Activated CD8-positive, alpha-beta memory T cell treated with anti-CD3 and anti-CD28 coated beads, Interleukin-2, amount 10 ng/mL, durations not matched to agents 7 days and 5 days (primary cell): ENCODE results near the gene GPC1. TPM values are rescaled to one million over a fixed set of nuclear protein-coding genes. Genes with fewer than 3 reads are reported as not detected.

Experiments
- ATAC-seq: fragments of 150-1000 bp; cut with Tn5 transposase; one replicate; pipeline ENCODE4 v1.10.0; 2021; ENCODE audit warnings: moderate library complexity
- CTCF ChIA-PET: fragments of 350-600 bp; sonication (Branson Sonifier 250); formaldehyde crosslinking; loops from one replicate; lab custom pipeline; 2021; ENCODE audit warnings: antibody characterized with exemption; lab: Charles Lee
- DNase-seq: peaks from one replicate; pipeline ENCODE4 v3.0.0-alpha.2; 2020
- H3K27ac Mint-ChIP-seq: one replicate; pipeline ENCODE4 v1.8.0; 2021; ENCODE audit warnings: mild to moderate bottlenecking, mixed read lengths
- H3K27me3 Mint-ChIP-seq: one replicate; pipeline ENCODE4 v1.8.0; 2021; ENCODE audit warnings: mixed read lengths
- H3K36me3 Mint-ChIP-seq: one replicate; pipeline ENCODE4 v1.8.0; 2021; ENCODE audit warnings: mild to moderate bottlenecking, mixed read lengths
- H3K4me1 Mint-ChIP-seq: one replicate; pipeline ENCODE4 v1.8.0; 2021; ENCODE audit warnings: mixed read lengths
- H3K4me3 Mint-ChIP-seq: one replicate; pipeline ENCODE4 v1.8.0; 2021; ENCODE audit warnings: mild to moderate bottlenecking, moderate library complexity, mixed read lengths
- H3K9me3 Mint-ChIP-seq: one replicate; pipeline ENCODE4 v1.8.0; 2022; ENCODE audit warnings: low read depth, mixed read lengths
- total RNA-seq, 2 experiments: library from RNA; stranded (reverse); gene quantifications; one replicate each; pipeline ENCODE4 v1.2.3, GENCODE V29; 2021

The GPC1 gene
- total RNA-seq, 2 experiments from 2014 or later = 3.2 to 4.5 TPM

DNA sequence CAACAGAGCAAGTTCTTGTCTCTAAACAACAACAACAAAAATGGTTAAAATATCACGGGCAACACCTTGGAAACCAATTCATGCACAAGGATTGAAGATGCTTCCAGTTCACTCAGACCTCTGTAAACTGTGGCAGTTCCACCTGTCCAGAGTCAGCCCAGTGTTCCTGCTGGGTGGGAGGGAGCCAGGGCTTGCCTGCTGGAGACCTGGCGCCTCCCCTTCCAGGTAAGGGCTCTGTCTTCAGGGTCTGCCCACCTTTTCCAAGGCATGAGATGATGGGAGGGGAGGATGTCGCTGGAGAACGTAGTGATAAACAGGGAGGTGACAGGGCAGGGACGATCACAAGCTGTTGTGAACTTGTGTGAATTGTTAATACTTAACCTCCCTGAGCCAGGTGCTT, 9.8 kb upstream of the GPC1 start:
- ATAC-seq (no peak), DNase-seq (no peak)
- CTCF ChIA-PET = interaction anchor here (0.6 kb wide), 1 partner anchor 30 kb away, joined by 3 read pairs; no protein-coding TSS in a partner anchor
- H3K36me3 Mint-ChIP-seq = no peaks in the 10 kb centered on the region
- H3K4me3 Mint-ChIP-seq = no peak overlapping the region
- H3K27me3 Mint-ChIP-seq = peaks cover 21% of the 10 kb centered on the region
- H3K9me3 Mint-ChIP-seq = peaks cover 3% of the 10 kb centered on the region
- H3K4me1 Mint-ChIP-seq = peaks cover 18% of the 10 kb centered on the region
- no peak overlapping the region for H3K27ac Mint-ChIP-seq

DNA sequence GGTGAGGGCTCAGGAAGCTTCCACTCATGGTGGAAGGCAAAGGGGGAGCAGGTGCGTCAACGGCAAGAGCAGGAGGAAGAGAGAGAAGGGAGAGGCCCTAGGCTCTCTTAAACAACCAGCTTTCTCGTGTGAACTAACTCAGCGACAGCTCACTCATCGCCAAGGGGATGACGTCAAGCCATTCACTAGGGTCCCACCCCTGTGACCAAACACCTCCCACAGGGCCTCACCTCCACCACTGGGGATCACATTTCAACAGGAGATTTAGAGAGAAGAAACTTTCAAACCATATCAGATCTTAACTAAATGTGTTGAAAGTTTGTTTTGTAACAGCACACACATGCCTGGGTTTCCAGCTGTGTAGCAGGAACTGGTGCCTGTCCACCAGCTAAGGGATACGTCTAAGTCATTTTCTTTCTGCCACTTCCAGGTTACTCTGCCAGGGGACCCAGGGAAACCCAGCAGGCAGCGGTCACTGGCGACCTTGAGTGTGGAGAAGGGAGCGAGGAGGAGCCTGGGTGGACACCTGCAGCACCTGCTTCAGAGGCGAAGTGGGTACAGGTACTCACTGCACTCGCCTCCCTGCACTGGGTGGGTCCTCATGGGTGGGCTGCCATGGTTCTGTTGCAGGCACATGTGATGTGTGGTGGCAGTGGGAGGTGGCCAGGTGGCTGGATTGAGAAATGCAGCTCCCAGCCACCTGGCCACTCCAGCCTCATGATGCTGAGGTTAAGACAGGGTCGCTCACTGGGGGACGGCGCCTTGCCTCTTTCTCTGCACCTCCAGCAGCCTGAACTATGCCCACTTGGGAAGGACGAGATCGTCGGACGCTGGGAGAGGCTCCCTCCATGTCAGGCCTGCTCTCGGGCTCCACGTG, 8.4 kb upstream of the GPC1 start:
- ATAC-seq = no peak
- DNase-seq = no peak
- Mint-ChIP-seq H3K27ac (no peak overlapping the region), H3K36me3 (no peaks in the 10 kb centered on the region), H3K4me3 (no peak overlapping the region), H3K4me1 (peaks cover 18% of the 10 kb centered on the region), H3K27me3 (peaks cover 21% of the 10 kb centered on the region), H3K9me3 (peaks cover 3% of the 10 kb centered on the region)
- CTCF ChIA-PET = no interaction called here

GRCh38 chr2:240427729-240428128, 7.7 kb upstream of the GPC1 start:
- no peaks in the 10 kb centered on the region for H3K36me3 Mint-ChIP-seq
- no peak overlapping the region for H3K27ac Mint-ChIP-seq
- H3K4me3 Mint-ChIP-seq = no peak overlapping the region
- CTCF ChIA-PET = interaction anchor here (1.0 kb wide), 1 partner anchor 11 kb away, joined by 3 read pairs; no protein-coding TSS in a partner anchor
- ATAC-seq (no peak), DNase-seq (no peak)
- H3K9me3 Mint-ChIP-seq = no peaks in the 10 kb centered on the region
- H3K4me1 Mint-ChIP-seq = peaks cover 18% of the 10 kb centered on the region
- H3K27me3 Mint-ChIP-seq = peaks cover 21% of the 10 kb centered on the region

- Mint-ChIP-seq H3K27me3 (peaks cover 21% of the 10 kb centered on the region), H3K4me1 (peaks cover 18% of the 10 kb centered on the region), H3K27ac (no peak overlapping the region), H3K36me3 (no peaks in the 10 kb centered on the region), H3K9me3 (no peaks in the 10 kb centered on the region), H3K4me3 (no peak overlapping the region)
- no peak for ATAC-seq
- CTCF ChIA-PET = interaction anchor here (1.0 kb wide), 1 partner anchor 10 kb away, joined by 3 read pairs; no protein-coding TSS in a partner anchor
- DNase-seq = no peak
These were observed 7.2 kb upstream of the GPC1 start for GRCh38 chr2:240428245-240428644.

- Mint-ChIP-seq H3K4me1 (peaks cover 18% of the 10 kb centered on the region), H3K36me3 (no peaks in the 10 kb centered on the region), H3K4me3 (no peak overlapping the region), H3K27ac (no peak overlapping the region), H3K27me3 (peaks cover 21% of the 10 kb centered on the region), H3K9me3 (no peaks in the 10 kb centered on the region)
- no peak for ATAC-seq
- CTCF ChIA-PET = no interaction called here
- DNase-seq = no peak
These were observed 6.1 kb upstream of the GPC1 start for GRCh38 chr2:240429341-240429871.

DNA sequence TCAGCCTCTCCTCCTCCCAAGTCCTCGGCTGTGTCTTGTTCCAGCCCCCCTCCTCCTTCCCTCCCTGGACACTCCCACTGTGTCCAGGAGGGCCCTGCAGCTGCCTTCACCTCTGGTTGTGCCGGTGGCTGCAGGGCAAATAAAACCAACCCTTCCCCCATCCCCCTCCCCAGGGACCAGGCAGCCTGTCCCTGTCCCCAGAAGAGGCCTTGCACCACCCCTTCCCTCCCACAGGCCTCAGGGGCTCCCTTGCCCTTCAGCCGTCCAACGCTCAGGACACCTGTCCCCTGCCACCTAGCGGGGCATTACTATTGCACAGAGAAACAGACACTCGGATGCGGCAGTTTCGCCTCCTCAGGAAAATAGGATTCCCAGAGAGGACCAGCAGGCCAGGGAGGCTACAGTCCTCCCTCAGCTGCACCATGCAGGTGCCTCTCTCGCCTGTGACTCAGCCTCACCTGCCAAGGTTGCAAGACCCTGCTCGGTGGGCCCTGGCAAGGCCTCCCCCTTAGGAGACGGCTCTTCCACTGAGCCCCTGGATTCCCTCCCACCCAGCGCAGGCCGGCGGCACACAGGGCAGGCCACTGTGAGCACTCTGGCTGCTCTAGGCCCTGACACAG, 5.5 kb upstream of the GPC1 start:
- Mint-ChIP-seq H3K4me3 (no peak overlapping the region), H3K27me3 (peaks cover 21% of the 10 kb centered on the region), H3K4me1 (peaks cover 21% of the 10 kb centered on the region), H3K9me3 (no peaks in the 10 kb centered on the region), H3K27ac (no peak overlapping the region), H3K36me3 (no peaks in the 10 kb centered on the region)
- ATAC-seq (no peak), DNase-seq (no peak)
- CTCF ChIA-PET = no interaction called here

- Mint-ChIP-seq H3K27ac (no peak overlapping the region), H3K4me1 (peaks cover 21% of the 10 kb centered on the region), H3K27me3 (peaks cover 21% of the 10 kb centered on the region), H3K9me3 (no peaks in the 10 kb centered on the region), H3K36me3 (no peaks in the 10 kb centered on the region), H3K4me3 (no peak overlapping the region)
- CTCF ChIA-PET = no interaction called here
- ATAC-seq (no peak), DNase-seq (no peak)
These were observed 4.9 kb upstream of the GPC1 start for GRCh38 chr2:240430595-240430994.

DNA sequence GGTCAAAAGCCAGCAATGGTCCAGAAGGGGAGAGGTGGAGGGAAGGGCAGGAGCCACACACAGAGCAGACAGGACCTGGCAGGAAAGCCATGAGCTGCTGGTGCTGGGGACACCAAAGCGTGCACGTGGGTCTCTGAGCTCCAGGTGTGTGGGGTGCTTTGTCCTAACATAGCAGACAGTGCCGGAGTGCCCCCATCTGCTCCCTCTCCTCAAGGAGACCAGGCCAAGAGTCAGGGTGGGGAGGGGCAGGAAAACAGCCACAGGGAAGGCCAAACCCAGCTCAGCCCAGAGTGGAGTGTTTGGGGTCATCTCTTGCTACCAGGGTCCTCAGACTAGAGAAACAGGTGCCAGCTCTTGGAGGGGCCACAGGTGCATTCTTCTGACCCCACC, 4.2 kb upstream of the GPC1 start:
- Mint-ChIP-seq H3K9me3 (no peaks in the 10 kb centered on the region), H3K4me3 (no peak overlapping the region), H3K27ac (no peak overlapping the region), H3K27me3 (peaks cover 21% of the 10 kb centered on the region), H3K36me3 (no peaks in the 10 kb centered on the region), H3K4me1 (peaks cover 21% of the 10 kb centered on the region)
- DNase-seq = no peak
- no peak for ATAC-seq
- CTCF ChIA-PET = no interaction called here

DNA sequence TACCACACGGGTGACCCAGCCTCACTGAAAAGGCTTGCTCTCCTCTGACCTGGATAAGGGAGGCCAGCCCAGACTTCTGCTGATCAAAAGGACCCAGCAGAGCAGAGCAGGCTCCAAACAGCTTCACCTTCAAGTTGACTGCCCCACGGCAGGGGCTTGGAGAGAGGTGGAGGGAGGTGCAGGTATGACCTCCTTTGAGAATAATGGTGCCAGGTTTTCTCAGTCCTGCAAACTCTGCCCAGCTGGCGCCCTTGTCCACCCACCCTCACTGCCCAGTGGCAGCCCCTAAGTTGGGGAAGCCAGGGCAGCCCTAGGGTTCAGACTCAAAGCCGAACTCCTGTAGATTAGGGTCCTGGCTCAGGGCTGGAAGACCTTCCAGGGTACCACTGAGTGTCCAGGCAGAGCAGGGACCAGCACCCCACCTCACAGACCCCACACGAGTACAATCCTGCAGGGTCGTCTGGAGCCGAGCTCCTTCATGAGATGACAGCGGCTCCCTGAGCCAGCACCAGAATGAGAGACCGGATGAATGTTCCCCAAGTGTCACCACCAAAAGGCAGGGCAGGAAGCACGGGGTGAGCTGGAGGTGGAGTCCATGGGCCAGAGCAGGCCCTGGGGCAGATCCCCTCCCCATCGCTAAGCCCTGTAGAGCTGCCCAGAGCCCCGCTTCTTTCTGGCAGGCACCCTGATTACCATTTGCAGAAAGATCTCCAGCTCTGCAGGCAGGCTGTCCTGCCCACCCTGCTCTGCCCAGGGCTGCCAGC, 3.6 kb upstream of the GPC1 start:
- H3K27me3 Mint-ChIP-seq = peaks cover 19% of the 10 kb centered on the region
- ATAC-seq (no peak), DNase-seq (no peak)
- no peak overlapping the region for H3K4me3 Mint-ChIP-seq
- CTCF ChIA-PET = no interaction called here
- no peak overlapping the region for H3K27ac Mint-ChIP-seq
- H3K4me1 Mint-ChIP-seq = peaks cover 22% of the 10 kb centered on the region
- no peaks in the 10 kb centered on the region for H3K36me3 Mint-ChIP-seq
- no peaks in the 10 kb centered on the region for H3K9me3 Mint-ChIP-seq

GRCh38 chr2:240432430-240432819, 3.0 kb upstream of the GPC1 start:
- no peak for ATAC-seq

DNA sequence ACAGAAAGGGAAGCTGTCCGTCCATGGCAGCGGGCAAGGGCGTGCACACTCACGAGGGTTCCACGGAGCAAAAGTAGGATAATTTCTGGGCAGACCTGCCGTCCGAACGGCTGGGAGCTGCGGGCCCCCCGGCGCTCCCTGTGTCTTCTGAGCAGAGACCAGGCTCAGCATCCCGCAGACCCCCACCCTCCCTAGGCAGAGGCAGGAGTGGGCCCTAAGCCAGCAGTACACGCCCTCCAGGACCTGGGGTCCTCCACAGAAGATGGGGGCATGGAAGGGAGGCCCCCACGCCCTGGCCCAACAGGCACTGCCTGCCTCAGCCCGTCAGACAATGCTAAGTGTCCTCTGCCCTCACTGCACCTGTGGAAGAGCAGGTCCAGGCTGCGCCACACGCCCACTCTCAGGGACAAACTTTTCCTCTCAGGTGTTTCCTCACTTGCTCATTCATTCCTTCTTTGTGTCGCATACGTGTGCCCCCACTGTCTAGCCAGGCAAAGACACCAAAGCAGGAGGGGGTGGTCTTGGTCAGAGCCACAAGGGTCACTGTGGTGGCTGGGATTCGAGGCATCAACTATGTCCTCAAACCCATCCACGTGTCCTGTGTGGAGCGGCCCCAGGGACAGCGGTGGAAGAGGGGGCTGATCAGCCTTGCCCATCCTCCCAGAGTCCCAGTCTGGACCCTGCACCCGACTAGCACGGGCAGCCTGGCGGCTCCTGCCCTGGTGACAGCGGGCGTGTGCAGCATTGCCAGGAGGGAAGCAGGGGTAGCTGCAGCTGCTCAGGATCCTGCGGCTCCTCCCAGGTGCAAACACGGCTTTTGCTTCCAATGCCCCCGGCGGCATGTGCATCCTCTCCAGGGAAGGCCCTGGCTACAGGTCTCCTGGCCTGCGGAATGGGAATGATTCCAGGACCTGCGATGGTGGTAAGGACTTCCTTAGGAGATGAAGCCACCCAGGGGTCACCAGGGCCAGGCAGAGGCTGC, 2.4 kb upstream of the GPC1 start:
- Mint-ChIP-seq H3K9me3 (no peaks in the 10 kb centered on the region), H3K27me3 (peaks cover 26% of the 10 kb centered on the region), H3K4me3 (no peak overlapping the region), H3K27ac (no peak overlapping the region), H3K4me1 (peaks cover 11% of the 10 kb centered on the region), H3K36me3 (no peaks in the 10 kb centered on the region)
- CTCF ChIA-PET = no interaction called here
- no peak for DNase-seq
- ATAC-seq = no peak

More at GRCh38 chr2:240432430-240432819, 3.0 kb upstream of the GPC1 start:
- Mint-ChIP-seq H3K4me1 (peaks cover 18% of the 10 kb centered on the region), H3K36me3 (no peaks in the 10 kb centered on the region), H3K27ac (no peak overlapping the region), H3K9me3 (no peaks in the 10 kb centered on the region), H3K4me3 (no peak overlapping the region), H3K27me3 (peaks cover 24% of the 10 kb centered on the region)
- DNase-seq = no peak
- CTCF ChIA-PET = no interaction called here

- Mint-ChIP-seq H3K4me1 (peaks cover 5% of the 10 kb centered on the region), H3K9me3 (no peaks in the 10 kb centered on the region), H3K36me3 (no peaks in the 10 kb centered on the region), H3K4me3 (peak overlapping the region; percentile 69), H3K27ac (peak overlapping the region; percentile 72), H3K27me3 (peaks cover 16% of the 10 kb centered on the region)
- DNase-seq (no peak), ATAC-seq (no peak)
- CTCF ChIA-PET = no interaction called here
These were observed 1.3 kb upstream of the GPC1 start for GRCh38 chr2:240433973-240434727.
